ENCODE measurements around the gene HEPN1.

The HEPN1 gene

DNA sequence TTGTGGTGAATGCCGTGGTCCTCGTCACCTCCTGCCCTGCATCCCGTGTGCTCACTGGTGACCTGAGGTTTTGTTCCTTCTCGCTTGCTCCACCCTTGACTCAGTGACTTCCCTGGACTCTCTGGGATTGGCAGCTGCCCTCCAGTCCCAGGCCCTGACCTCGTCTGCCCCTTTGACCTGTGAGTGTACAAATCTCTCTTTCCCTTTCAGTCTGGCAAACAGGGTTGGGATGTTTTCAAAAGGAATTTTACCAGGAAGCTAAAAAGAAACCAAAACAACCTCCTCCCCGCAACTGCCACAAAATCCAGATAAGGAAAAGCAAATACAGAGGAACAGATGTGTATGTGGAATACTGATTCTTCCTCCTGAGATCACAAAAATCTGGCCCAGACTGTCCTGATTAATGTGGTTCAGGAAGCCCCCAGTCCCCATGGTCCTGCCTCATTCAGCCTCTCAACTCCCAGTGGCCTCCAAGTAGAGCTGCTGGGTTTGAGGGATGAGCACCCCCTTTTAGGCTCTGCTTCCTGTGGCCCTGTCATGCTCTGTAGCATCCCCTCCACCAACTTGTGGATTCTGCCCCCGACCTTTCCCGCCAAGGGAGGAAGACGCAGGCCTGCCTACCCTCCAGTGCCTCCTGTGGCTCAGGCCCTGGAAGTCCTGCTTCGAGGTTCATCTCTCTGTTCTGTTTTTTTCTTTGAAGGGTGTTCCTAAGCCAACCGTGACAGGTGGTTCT lies 36.5 kb upstream of the HEPN1 start:
- DNase-seq (ENCODE audit: low read depth) = no peak
- no peak overlapping the region for H3K4me3 ChIP-seq (ENCODE audit: low read depth, low read length)
- TF ChIP-seq MYC (IDR thresholded peaks at IDR 0.05; ENCODE audit: low read depth, low read length) = no peak
- TF ChIP-seq, protein P1, sequence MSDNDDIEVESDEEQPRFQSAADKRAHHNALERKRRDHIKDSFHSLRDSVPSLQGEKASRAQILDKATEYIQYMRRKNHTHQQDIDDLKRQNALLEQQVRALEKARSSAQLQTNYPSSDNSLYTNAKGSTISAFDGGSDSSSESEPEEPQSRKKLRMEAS (IDR thresholded peaks at IDR 0.05; ENCODE audit: low read depth, low read length) = no peak
- TF ChIP-seq POLR2A (IDR thresholded peaks at IDR 0.05; ENCODE audit: extremely low read depth, insufficient read length) = no peak

DNA sequence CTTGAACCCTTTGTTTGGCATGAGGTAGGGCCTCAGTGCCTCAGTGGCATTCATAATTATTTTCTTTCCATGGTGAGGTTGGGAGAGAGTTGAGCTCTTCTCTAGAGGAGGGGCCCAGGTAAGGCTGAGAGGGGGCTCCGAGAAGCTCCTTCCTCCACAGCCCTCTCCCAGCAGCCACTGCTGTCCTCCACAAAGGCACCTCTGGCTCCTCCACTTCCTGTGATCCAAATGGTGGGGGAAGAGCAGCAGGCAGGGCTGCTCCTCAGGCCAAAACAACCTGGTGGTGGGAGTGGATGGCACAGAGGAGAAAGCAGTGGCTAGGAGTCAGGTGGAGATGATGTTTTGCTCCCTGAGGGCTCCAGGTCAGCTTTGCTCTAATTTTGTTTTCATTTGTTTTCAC lies 34.7 kb upstream of the HEPN1 start:
- DNase-seq (ENCODE audit: low read depth) = no peak
- no peak overlapping the region for H3K4me3 ChIP-seq (ENCODE audit: low read depth, low read length)
- TF ChIP-seq, protein P2, sequence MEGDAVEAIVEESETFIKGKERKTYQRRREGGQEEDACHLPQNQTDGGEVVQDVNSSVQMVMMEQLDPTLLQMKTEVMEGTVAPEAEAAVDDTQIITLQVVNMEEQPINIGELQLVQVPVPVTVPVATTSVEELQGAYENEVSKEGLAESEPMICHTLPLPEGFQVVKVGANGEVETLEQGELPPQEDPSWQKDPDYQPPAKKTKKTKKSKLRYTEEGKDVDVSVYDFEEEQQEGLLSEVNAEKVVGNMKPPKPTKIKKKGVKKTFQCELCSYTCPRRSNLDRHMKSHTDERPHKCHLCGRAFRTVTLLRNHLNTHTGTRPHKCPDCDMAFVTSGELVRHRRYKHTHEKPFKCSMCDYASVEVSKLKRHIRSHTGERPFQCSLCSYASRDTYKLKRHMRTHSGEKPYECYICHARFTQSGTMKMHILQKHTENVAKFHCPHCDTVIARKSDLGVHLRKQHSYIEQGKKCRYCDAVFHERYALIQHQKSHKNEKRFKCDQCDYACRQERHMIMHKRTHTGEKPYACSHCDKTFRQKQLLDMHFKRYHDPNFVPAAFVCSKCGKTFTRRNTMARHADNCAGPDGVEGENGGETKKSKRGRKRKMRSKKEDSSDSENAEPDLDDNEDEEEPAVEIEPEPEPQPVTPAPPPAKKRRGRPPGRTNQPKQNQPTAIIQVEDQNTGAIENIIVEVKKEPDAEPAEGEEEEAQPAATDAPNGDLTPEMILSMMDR (IDR thresholded peaks at IDR 0.05; ENCODE audit: low read depth, low read length) = no peak
- TF ChIP-seq MYC (IDR thresholded peaks at IDR 0.05; ENCODE audit: low read depth, low read length) (no peak), POLR2A (IDR thresholded peaks at IDR 0.05; ENCODE audit: extremely low read depth, insufficient read length) (no peak)
- TF ChIP-seq, protein P1 (IDR thresholded peaks at IDR 0.05; ENCODE audit: low read depth, low read length) = no peak

DNA sequence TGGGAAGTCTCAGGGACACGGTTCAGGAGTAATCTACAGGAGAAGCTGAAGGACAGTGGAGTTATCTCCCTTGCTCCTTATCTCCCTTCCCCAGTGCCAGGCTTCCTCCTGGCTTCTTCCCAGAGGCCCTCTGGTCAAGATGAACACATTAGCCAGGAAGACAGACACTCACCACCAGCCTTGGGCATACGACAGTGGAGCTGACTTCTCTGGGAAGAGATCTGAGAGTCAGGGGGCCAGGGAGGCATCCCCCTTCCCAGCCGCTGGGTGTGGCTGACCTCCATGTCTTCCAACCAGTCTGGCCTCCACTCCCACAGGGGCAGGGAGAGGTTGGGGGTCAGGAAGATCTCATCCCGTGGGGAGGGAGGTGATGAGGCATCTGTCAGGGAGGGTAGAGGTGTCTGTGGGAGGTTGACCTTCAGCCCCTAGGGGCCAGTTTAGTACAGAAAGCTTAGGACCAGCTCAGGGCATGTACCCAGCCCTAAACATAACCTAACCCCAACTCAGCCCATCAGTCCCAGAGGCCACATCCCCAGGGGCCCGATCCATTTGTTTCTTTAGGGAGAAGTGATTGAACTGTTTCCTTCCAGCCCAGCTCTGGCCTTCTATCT lies 34.1 kb upstream of the HEPN1 start:
- no peak overlapping the region for H3K4me3 ChIP-seq (ENCODE audit: low read depth, low read length)
- TF ChIP-seq, protein P2 (IDR thresholded peaks at IDR 0.05; ENCODE audit: low read depth, low read length) = no peak
- TF ChIP-seq POLR2A (IDR thresholded peaks at IDR 0.05; ENCODE audit: extremely low read depth, insufficient read length) (no peak), MYC (IDR thresholded peaks at IDR 0.05; ENCODE audit: low read depth, low read length) (no peak)
- TF ChIP-seq, protein P1 (IDR thresholded peaks at IDR 0.05; ENCODE audit: low read depth, low read length) = no peak
- DNase-seq (ENCODE audit: low read depth) = no peak

DNA sequence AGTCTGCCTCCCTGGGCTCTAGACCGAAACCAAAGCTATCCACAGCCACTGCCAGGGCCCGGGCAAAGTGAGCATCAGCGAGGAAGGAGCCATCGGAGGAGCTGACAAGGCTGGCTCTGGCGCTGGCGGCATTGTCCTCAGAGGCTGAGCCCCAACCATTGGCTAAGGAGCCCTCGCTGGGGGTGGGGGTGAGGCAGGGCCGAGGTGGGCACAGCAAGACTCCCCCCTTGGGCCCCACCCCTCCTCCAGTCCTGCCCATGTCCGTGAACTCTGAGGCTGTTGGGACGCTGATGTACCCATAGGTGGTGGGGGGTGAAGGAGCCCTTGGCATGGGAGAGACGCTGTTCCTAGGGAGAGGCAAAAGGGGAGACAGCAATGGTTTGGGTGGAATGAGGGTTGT lies 32.6 kb upstream of the HEPN1 start:
- no peak overlapping the region for H3K4me3 ChIP-seq (ENCODE audit: low read depth, low read length)
- TF ChIP-seq, protein P1 (IDR thresholded peaks at IDR 0.05; ENCODE audit: low read depth, low read length) = no peak
- TF ChIP-seq POLR2A (IDR thresholded peaks at IDR 0.05; ENCODE audit: extremely low read depth, insufficient read length) (no peak), MYC (IDR thresholded peaks at IDR 0.05; ENCODE audit: low read depth, low read length) (no peak)
- TF ChIP-seq, protein P2 (IDR thresholded peaks at IDR 0.05; ENCODE audit: low read depth, low read length) = no peak
- DNase-seq (ENCODE audit: low read depth) = no peak

DNA sequence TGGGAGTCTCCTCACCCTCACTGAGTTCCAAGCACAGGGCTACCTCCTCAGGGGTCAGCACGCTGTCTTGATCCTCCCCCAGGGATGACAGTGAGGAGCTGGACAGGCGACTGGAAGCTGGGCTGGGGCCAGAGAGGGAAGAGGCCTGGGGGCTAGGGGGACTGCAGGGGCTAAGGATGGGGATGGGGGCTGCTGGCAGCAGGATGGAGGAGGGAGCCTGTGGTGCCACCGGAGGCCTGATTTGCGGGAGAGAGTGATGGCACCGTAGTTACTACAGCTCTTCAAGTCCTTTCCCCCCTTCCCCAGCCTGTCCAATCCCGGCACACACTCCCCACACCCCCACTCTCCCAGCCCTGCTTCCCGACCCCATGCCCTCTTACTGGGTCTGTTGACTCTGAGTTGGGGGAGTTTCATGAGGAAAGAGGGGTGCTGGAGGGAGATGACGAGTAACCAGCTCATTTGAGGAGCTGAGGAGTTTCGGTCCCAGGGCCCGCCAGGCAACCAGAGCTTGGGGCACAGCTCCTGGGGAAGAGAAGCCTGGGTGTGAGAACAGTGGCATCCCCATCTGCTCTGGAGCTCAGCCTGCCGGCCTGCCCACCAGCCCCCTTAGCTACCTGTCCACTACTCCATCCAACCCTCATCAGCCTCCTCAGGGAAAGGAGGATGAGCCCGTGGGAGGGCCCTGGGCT lies 31.9 kb upstream of the HEPN1 start:
- no peak for DNase-seq (ENCODE audit: low read depth)
- H3K4me3 ChIP-seq (ENCODE audit: low read depth, low read length) = no peak overlapping the region
- TF ChIP-seq MYC (IDR thresholded peaks at IDR 0.05; ENCODE audit: low read depth, low read length) (no peak), POLR2A (IDR thresholded peaks at IDR 0.05; ENCODE audit: extremely low read depth, insufficient read length) (no peak)
- TF ChIP-seq, protein P1 (IDR thresholded peaks at IDR 0.05; ENCODE audit: low read depth, low read length) = no peak

DNA sequence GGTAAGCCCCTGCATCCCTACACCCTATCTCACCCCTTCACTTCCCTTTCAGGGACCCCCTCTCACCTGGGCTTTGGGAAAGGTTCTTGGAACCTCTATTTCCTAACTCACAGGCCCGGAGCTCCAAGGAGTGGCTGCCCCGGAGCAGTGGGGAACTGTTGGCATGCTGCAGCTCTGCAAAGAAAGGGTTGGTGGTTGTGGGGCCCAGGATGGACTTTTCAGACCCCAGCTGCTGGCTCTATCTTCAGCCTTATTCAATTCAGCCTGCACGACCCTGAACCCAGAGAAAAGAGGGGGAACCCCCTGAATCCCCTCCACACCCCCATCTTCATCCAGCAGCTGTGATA lies 31.4 kb upstream of the HEPN1 start:
- no peak for DNase-seq (ENCODE audit: low read depth)
- TF ChIP-seq, protein P2 (IDR thresholded peaks at IDR 0.05; ENCODE audit: low read depth, low read length) = no peak
- no peak for TF ChIP-seq POLR2A (IDR thresholded peaks at IDR 0.05; ENCODE audit: extremely low read depth, insufficient read length)
- TF ChIP-seq, protein P1 (IDR thresholded peaks at IDR 0.05; ENCODE audit: low read depth, low read length) = no peak
- TF ChIP-seq MYC (IDR thresholded peaks at IDR 0.05; ENCODE audit: low read depth, low read length) = no peak
- no peak overlapping the region for H3K4me3 ChIP-seq (ENCODE audit: low read depth, low read length)
